WTC11 (cell line): ENCODE measurements around the gene TRIP10. TPM values are rescaled to one million over a fixed set of nuclear protein-coding genes. Genes with fewer than 3 reads are reported as not detected.

Experiments used
- ATAC-seq: fragments of 200-7000 bp; cut with Tn5 transposase; 2 replicates; pipeline ENCODE4 v1.10.0; 2021; ENCODE audit warnings: mild to moderate bottlenecking, moderate library complexity
- CTCF ChIA-PET: fragments of 300-600 bp; sonication (Branson Sonifier 250); formaldehyde crosslinking; loops from one replicate; lab custom pipeline; 2021; ENCODE audit warnings: antibody characterized with exemption; lab: Charles Lee
- POLR2A ChIA-PET: fragments of 350-600 bp; sonication (Branson Sonifier 250); formaldehyde crosslinking; loops from one replicate; lab custom pipeline; 2021; ENCODE audit warnings: antibody characterized with exemption; lab: Charles Lee
- DNase-seq: peaks from one replicate; pipeline ENCODE4 v3.0.0; 2021; ENCODE audit warnings: low spot score
- H3K27ac Mint-ChIP-seq: 2 replicates; pipeline ENCODE4 v1.8.0; 2021; ENCODE audit warnings: mixed read lengths
- H3K27me3 Mint-ChIP-seq: 2 replicates; pipeline ENCODE4 v1.8.0; 2021; ENCODE audit warnings: low read depth, mild to moderate bottlenecking, moderate library complexity, mixed read lengths
- H3K36me3 Mint-ChIP-seq: 2 replicates; pipeline ENCODE4 v1.8.0; 2021; ENCODE audit warnings: mixed read lengths
- H3K4me1 Mint-ChIP-seq: 2 replicates; pipeline ENCODE4 v1.8.0; 2022; ENCODE audit warnings: mixed read lengths
- H3K4me3 Mint-ChIP-seq: 2 replicates; pipeline ENCODE4 v1.8.0; 2021; ENCODE audit warnings: mild to moderate bottlenecking, moderate library complexity, mixed read lengths
- H3K9me3 Mint-ChIP-seq: 2 replicates; pipeline ENCODE4 v1.8.0; 2021; ENCODE audit warnings: mixed read lengths
- CREB1 ChIP-seq: sonication (generic); formaldehyde crosslinking; IDR thresholded peaks from 2 replicates; pipeline ENCODE4 v1.8.0; 2023; ENCODE audit warnings: mild to moderate bottlenecking, missing genetic modification reagents
- ETV6 ChIP-seq: sonication (generic); formaldehyde crosslinking; IDR thresholded peaks from 2 replicates; pipeline ENCODE4 v1.8.1; 2022; ENCODE audit warnings: mild to moderate bottlenecking, missing genetic modification reagents
- FOXP1 ChIP-seq: sonication (generic); formaldehyde crosslinking; IDR thresholded peaks from 2 replicates; pipeline ENCODE4 v1.8.0; 2022; ENCODE audit warnings: missing genetic modification reagents, mild to moderate bottlenecking, moderate library complexity, borderline replicate concordance
- GABPB1 ChIP-seq: sonication (generic); formaldehyde crosslinking; IDR thresholded peaks from 2 replicates; pipeline ENCODE4 v1.8.1; 2023; ENCODE audit warnings: mild to moderate bottlenecking, missing genetic modification reagents
- GRHL2 ChIP-seq: fragments of 250-450 bp; sonication (Bioruptor Pico); IDR thresholded peaks from 2 replicates; pipeline ENCODE4 v1.8.0; 2022; ENCODE audit warnings: mild to moderate bottlenecking, moderate library complexity; ENCODE audit not compliant: insufficient replicate concordance, severe bottlenecking
- JAZF1 ChIP-seq: fragments of 250-450 bp; sonication (Bioruptor Pico); IDR thresholded peaks from 2 replicates; pipeline ENCODE4 v1.9.0; 2021; ENCODE audit warnings: moderate library complexity, mild to moderate bottlenecking, inconsistent platforms
- NFE2L1 ChIP-seq: sonication (generic); formaldehyde crosslinking; IDR thresholded peaks from 2 replicates; pipeline ENCODE4 v1.8.1; 2023; ENCODE audit warnings: missing genetic modification reagents
- NR2C2 ChIP-seq: sonication (generic); formaldehyde crosslinking; IDR thresholded peaks from 2 replicates; pipeline ENCODE4 v1.8.0; 2022; ENCODE audit warnings: mild to moderate bottlenecking, missing genetic modification reagents
- RORB ChIP-seq: fragments of 250-450 bp; sonication (Bioruptor Pico); IDR thresholded peaks from 2 replicates; pipeline ENCODE4 v1.9.0; 2021; ENCODE audit warnings: mild to moderate bottlenecking
- SMAD3 ChIP-seq: sonication (generic); formaldehyde crosslinking; IDR thresholded peaks from 2 replicates; pipeline ENCODE4 v1.8.0; 2022; ENCODE audit warnings: missing genetic modification reagents, mild to moderate bottlenecking, borderline replicate concordance
- SMAD4 ChIP-seq: sonication (generic); formaldehyde crosslinking; IDR thresholded peaks from 2 replicates; pipeline ENCODE4 v1.8.0; 2022; ENCODE audit warnings: mild to moderate bottlenecking, missing genetic modification reagents
- TCF7 ChIP-seq: sonication (generic); formaldehyde crosslinking; IDR thresholded peaks from 2 replicates; pipeline ENCODE4 v1.8.0; 2022; ENCODE audit warnings: mild to moderate bottlenecking, low read depth, missing genetic modification reagents, moderate library complexity
- TEAD1 ChIP-seq: sonication (generic); formaldehyde crosslinking; IDR thresholded peaks from 2 replicates; pipeline ENCODE4 v1.8.0; 2022; ENCODE audit warnings: mild to moderate bottlenecking, missing genetic modification reagents
- TP53 ChIP-seq: sonication (generic); formaldehyde crosslinking; IDR thresholded peaks from 2 replicates; pipeline ENCODE4 v1.8.1; 2023; ENCODE audit warnings: mild to moderate bottlenecking, missing genetic modification reagents
- ZNF219 ChIP-seq: sonication (generic); formaldehyde crosslinking; IDR thresholded peaks from 2 replicates; pipeline ENCODE4 v1.8.0; 2023; ENCODE audit warnings: missing genetic modification reagents, mild to moderate bottlenecking, borderline replicate concordance
- ZNF263 ChIP-seq: sonication (generic); formaldehyde crosslinking; IDR thresholded peaks from 2 replicates; pipeline ENCODE4 v1.8.1; 2022; ENCODE audit warnings: low read depth, mild to moderate bottlenecking, moderate library complexity, missing genetic modification reagents
- ZNF423 ChIP-seq: fragments of 250-450 bp; sonication (Bioruptor Pico); IDR thresholded peaks from 2 replicates; pipeline ENCODE4 v2.1.2; 2022; ENCODE audit warnings: mild to moderate bottlenecking, moderate library complexity
- total RNA-seq: library from RNA; stranded (reverse); gene quantifications from 3 replicates; pipeline ENCODE4 v1.2.3, GENCODE V29; 2021
- TF ChIP-seq, protein P1 (sequence below): sonication (generic); formaldehyde crosslinking; IDR thresholded peaks from 2 replicates; pipeline ENCODE4 v1.8.0; 2022; ENCODE audit warnings: mild to moderate bottlenecking, missing genetic modification reagents
- TF ChIP-seq, protein P2 (sequence below): sonication (generic); formaldehyde crosslinking; IDR thresholded peaks from 2 replicates; pipeline ENCODE4 v1.8.1; 2022; ENCODE audit warnings: missing genetic modification reagents, borderline replicate concordance
- TF ChIP-seq, protein P3 (sequence below): sonication (generic); formaldehyde crosslinking; IDR thresholded peaks from 2 replicates; pipeline ENCODE4 v1.8.0; 2022; ENCODE audit warnings: mild to moderate bottlenecking, missing genetic modification reagents
- TF ChIP-seq, protein P4 (sequence below): fragments of 200-600 bp; IDR thresholded peaks from 2 replicates; pipeline ENCODE4 v1.8.0; 2022; ENCODE audit warnings: antibody characterized with exemption
- TF ChIP-seq, protein P5 (sequence below): sonication (generic); formaldehyde crosslinking; conservative IDR thresholded peaks from 2 replicates; pipeline ENCODE4 v1.8.1; 2023; ENCODE audit warnings: mild to moderate bottlenecking, low read depth, missing genetic modification reagents, moderate library complexity
- TF ChIP-seq, protein P6 (sequence below): fragments of 250-450 bp; sonication (Bioruptor Pico); IDR thresholded peaks from 2 replicates; pipeline ENCODE4 v1.9.0; 2021; ENCODE audit warnings: mild to moderate bottlenecking
- TF ChIP-seq, protein P7 (sequence below): sonication (generic); formaldehyde crosslinking; IDR thresholded peaks from 2 replicates; pipeline ENCODE4 v1.8.1; 2022; ENCODE audit warnings: mild to moderate bottlenecking, moderate library complexity, missing genetic modification reagents

TRIP10 gene
- total RNA-seq, 1 experiment from 2014 or later = 76.6 TPM

DNA sequence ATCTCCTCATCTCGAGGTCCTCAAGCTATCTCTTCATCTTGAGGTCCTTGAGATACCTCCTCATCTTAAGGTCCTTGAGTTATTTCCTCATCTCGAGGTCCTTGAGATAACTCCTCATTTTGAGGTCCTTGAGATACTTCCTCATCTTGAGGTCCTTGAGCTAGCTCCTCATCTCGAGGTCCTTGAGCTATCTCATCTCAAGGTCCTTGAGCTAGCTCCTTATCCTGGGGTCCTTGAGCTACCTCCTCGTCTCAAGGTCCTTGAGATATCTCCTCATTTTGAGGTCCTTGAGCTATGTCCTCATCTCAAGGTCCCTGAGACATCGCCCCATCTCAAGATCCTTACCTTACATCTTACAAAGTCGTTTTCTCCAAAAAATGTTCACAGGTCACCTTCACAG lies 51.8 kb downstream of the TRIP10 start:
- no peaks in the 10 kb centered on the region for H3K4me1 Mint-ChIP-seq
- TF ChIP-seq, protein P1, sequence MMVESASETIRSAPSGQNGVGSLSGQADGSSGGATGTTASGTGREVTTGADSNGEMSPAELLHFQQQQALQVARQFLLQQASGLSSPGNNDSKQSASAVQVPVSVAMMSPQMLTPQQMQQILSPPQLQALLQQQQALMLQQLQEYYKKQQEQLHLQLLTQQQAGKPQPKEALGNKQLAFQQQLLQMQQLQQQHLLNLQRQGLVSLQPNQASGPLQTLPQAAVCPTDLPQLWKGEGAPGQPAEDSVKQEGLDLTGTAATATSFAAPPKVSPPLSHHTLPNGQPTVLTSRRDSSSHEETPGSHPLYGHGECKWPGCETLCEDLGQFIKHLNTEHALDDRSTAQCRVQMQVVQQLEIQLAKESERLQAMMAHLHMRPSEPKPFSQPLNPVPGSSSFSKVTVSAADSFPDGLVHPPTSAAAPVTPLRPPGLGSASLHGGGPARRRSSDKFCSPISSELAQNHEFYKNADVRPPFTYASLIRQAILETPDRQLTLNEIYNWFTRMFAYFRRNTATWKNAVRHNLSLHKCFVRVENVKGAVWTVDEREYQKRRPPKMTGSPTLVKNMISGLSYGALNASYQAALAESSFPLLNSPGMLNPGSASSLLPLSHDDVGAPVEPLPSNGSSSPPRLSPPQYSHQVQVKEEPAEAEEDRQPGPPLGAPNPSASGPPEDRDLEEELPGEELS (CRISPR knock-in tag) = no peak
- TF ChIP-seq, protein P2, sequence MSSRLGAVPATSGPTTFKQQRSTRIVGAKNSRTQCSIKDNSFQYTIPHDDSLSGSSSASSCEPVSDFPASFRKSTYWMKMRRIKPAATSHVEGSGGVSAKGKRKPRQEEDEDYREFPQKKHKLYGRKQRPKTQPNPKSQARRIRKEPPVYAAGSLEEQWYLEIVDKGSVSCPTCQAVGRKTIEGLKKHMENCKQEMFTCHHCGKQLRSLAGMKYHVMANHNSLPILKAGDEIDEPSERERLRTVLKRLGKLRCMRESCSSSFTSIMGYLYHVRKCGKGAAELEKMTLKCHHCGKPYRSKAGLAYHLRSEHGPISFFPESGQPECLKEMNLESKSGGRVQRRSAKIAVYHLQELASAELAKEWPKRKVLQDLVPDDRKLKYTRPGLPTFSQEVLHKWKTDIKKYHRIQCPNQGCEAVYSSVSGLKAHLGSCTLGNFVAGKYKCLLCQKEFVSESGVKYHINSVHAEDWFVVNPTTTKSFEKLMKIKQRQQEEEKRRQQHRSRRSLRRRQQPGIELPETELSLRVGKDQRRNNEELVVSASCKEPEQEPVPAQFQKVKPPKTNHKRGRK (CRISPR knock-in tag) = no peak
- TF ChIP-seq ETV6 (no peak), ZNF263 (CRISPR knock-in tag) (no peak), SMAD3 (no peak), TP53 (CRISPR knock-in tag) (no peak), GABPB1 (CRISPR knock-in tag) (no peak), CREB1 (CRISPR knock-in tag) (no peak), TEAD1 (CRISPR knock-in tag) (no peak), ZNF423 (CRISPR knock-in tag) (no peak), RORB (CRISPR knock-in tag) (no peak)
- TF ChIP-seq, protein P3, sequence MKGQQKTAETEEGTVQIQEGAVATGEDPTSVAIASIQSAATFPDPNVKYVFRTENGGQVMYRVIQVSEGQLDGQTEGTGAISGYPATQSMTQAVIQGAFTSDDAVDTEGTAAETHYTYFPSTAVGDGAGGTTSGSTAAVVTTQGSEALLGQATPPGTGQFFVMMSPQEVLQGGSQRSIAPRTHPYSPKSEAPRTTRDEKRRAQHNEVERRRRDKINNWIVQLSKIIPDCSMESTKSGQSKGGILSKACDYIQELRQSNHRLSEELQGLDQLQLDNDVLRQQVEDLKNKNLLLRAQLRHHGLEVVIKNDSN (CRISPR knock-in tag) = no peak
- TF ChIP-seq, protein P4, sequence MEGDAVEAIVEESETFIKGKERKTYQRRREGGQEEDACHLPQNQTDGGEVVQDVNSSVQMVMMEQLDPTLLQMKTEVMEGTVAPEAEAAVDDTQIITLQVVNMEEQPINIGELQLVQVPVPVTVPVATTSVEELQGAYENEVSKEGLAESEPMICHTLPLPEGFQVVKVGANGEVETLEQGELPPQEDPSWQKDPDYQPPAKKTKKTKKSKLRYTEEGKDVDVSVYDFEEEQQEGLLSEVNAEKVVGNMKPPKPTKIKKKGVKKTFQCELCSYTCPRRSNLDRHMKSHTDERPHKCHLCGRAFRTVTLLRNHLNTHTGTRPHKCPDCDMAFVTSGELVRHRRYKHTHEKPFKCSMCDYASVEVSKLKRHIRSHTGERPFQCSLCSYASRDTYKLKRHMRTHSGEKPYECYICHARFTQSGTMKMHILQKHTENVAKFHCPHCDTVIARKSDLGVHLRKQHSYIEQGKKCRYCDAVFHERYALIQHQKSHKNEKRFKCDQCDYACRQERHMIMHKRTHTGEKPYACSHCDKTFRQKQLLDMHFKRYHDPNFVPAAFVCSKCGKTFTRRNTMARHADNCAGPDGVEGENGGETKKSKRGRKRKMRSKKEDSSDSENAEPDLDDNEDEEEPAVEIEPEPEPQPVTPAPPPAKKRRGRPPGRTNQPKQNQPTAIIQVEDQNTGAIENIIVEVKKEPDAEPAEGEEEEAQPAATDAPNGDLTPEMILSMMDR = no peak
- H3K4me3 Mint-ChIP-seq = no peak overlapping the region
- no peak for ATAC-seq
- peaks cover 18% of the 10 kb centered on the region for H3K27me3 Mint-ChIP-seq
- DNase-seq = no peak
- ChIA-PET CTCF (no interaction called here), POLR2A (no interaction called here)
- H3K9me3 Mint-ChIP-seq = peaks cover 57% of the 10 kb centered on the region
- H3K27ac Mint-ChIP-seq = no peak overlapping the region
- peaks cover 41% of the 10 kb centered on the region for H3K36me3 Mint-ChIP-seq

DNA sequence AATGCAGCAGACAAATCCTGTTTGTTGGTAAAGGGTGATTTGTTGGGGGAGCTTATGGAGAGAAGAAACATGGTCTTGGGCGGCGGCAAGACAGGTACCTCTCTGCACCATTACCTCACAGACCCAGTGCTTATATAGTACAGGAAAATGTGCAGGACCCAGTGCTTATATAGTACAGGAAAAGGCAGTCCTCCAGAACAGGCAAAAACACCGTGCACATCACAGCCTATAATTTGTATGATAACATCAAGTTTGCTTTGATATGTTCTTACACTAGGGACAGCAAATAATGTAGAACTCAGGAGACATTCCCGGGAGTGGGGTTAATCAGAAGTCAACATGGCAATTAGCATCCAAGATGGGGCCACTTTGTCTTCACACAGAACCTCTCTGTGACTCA lies 53.9 kb downstream of the TRIP10 start:
- ATAC-seq (no peak), DNase-seq (no peak)
- Mint-ChIP-seq H3K27me3 (peaks cover 18% of the 10 kb centered on the region), H3K9me3 (peaks cover 58% of the 10 kb centered on the region), H3K36me3 (peaks cover 41% of the 10 kb centered on the region), H3K4me3 (no peak overlapping the region), H3K27ac (no peak overlapping the region), H3K4me1 (no peaks in the 10 kb centered on the region)
- ChIA-PET POLR2A (no interaction called here), CTCF (no interaction called here)
- TF ChIP-seq GRHL2 (CRISPR knock-in tag) = no peak
- no peak for TF ChIP-seq TP53 (CRISPR knock-in tag)
- no peak for TF ChIP-seq TCF7 (CRISPR knock-in tag)
- TF ChIP-seq, protein P5, sequence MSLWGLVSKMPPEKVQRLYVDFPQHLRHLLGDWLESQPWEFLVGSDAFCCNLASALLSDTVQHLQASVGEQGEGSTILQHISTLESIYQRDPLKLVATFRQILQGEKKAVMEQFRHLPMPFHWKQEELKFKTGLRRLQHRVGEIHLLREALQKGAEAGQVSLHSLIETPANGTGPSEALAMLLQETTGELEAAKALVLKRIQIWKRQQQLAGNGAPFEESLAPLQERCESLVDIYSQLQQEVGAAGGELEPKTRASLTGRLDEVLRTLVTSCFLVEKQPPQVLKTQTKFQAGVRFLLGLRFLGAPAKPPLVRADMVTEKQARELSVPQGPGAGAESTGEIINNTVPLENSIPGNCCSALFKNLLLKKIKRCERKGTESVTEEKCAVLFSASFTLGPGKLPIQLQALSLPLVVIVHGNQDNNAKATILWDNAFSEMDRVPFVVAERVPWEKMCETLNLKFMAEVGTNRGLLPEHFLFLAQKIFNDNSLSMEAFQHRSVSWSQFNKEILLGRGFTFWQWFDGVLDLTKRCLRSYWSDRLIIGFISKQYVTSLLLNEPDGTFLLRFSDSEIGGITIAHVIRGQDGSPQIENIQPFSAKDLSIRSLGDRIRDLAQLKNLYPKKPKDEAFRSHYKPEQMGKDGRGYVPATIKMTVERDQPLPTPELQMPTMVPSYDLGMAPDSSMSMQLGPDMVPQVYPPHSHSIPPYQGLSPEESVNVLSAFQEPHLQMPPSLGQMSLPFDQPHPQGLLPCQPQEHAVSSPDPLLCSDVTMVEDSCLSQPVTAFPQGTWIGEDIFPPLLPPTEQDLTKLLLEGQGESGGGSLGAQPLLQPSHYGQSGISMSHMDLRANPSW (CRISPR knock-in tag) = no peak
- no peak for TF ChIP-seq SMAD4 (CRISPR knock-in tag)
- no peak for TF ChIP-seq NR2C2 (CRISPR knock-in tag)
- no peak for TF ChIP-seq JAZF1 (CRISPR knock-in tag)
- TF ChIP-seq, protein P6, sequence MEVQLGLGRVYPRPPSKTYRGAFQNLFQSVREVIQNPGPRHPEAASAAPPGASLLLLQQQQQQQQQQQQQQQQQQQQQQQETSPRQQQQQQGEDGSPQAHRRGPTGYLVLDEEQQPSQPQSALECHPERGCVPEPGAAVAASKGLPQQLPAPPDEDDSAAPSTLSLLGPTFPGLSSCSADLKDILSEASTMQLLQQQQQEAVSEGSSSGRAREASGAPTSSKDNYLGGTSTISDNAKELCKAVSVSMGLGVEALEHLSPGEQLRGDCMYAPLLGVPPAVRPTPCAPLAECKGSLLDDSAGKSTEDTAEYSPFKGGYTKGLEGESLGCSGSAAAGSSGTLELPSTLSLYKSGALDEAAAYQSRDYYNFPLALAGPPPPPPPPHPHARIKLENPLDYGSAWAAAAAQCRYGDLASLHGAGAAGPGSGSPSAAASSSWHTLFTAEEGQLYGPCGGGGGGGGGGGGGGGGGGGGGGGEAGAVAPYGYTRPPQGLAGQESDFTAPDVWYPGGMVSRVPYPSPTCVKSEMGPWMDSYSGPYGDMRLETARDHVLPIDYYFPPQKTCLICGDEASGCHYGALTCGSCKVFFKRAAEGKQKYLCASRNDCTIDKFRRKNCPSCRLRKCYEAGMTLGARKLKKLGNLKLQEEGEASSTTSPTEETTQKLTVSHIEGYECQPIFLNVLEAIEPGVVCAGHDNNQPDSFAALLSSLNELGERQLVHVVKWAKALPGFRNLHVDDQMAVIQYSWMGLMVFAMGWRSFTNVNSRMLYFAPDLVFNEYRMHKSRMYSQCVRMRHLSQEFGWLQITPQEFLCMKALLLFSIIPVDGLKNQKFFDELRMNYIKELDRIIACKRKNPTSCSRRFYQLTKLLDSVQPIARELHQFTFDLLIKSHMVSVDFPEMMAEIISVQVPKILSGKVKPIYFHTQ (CRISPR knock-in tag) = no peak
- TF ChIP-seq, protein P7, sequence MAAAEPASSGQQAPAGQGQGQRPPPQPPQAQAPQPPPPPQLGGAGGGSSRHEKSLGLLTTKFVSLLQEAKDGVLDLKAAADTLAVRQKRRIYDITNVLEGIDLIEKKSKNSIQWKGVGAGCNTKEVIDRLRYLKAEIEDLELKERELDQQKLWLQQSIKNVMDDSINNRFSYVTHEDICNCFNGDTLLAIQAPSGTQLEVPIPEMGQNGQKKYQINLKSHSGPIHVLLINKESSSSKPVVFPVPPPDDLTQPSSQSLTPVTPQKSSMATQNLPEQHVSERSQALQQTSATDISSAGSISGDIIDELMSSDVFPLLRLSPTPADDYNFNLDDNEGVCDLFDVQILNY (CRISPR knock-in tag) = no peak
- no peak for TF ChIP-seq NFE2L1 (CRISPR knock-in tag)
- TF ChIP-seq ZNF219 = no peak
- no peak for TF ChIP-seq FOXP1 (CRISPR knock-in tag)
